NCI-H1417 treated with DMSO at 0.1 percent for 48 hours (cell line): Measurements from ENCODE around the gene CNTNAP2.
A peak's percentile ranks its signal among the peaks of the same experiment; 100 is the strongest.
"Not testable (repeated sequence)": the region's sequence is repeated elsewhere in the genome, so short reads cannot be mapped to it uniquely, and the experiment has no call there.

ENCODE experiments used
- DNase-seq: peaks from one replicate; lab custom pipeline; 2025; lab: John Stamatoyannopoulos, UW

CNTNAP2 gene

GRCh38 chr7:148303295-148304082 is 2186.9 kb downstream of the CNTNAP2 start:
- DNase-seq: no peak

GRCh38 chr7:148304083-148304335 is 2187.4 kb downstream of the CNTNAP2 start:
- no peak for DNase-seq

GRCh38 chr7:148304456-148304855 is 2187.9 kb downstream of the CNTNAP2 start:
- DNase-seq: peak; percentile 27

- DNase-seq: no peak
Observed at GRCh38 chr7:148306759-148307158, 2190.2 kb downstream of the CNTNAP2 start.

GRCh38 chr7:148318102-148318811 is 2201.7 kb downstream of the CNTNAP2 start:
- no peak for DNase-seq

GRCh38 chr7:148318838-148319237 is 2202.2 kb downstream of the CNTNAP2 start:
- no peak for DNase-seq

- no peak for DNase-seq
Observed at GRCh38 chr7:148319316-148319808, 2202.8 kb downstream of the CNTNAP2 start.

- DNase-seq: no peak
Observed at GRCh38 chr7:148325208-148325607, 2208.6 kb downstream of the CNTNAP2 start.

- DNase-seq: no peak
Observed at GRCh38 chr7:148327379-148327778, 2210.8 kb downstream of the CNTNAP2 start.

- no peak for DNase-seq
Observed at GRCh38 chr7:148328906-148329305, 2212.3 kb downstream of the CNTNAP2 start.

- no peak for DNase-seq
Observed at GRCh38 chr7:148330124-148330818, 2213.7 kb downstream of the CNTNAP2 start.

GRCh38 chr7:148330822-148331221 is 2214.2 kb downstream of the CNTNAP2 start:
- DNase-seq: no peak

GRCh38 chr7:148331456-148331855 is 2214.9 kb downstream of the CNTNAP2 start:
- DNase-seq: not testable (repeated sequence)

- no peak for DNase-seq
Observed at GRCh38 chr7:148332191-148333186, 2215.9 kb downstream of the CNTNAP2 start.

- DNase-seq: no peak
Observed at GRCh38 chr7:148334441-148334956, 2217.9 kb downstream of the CNTNAP2 start.

GRCh38 chr7:148334959-148335577 is 2218.5 kb downstream of the CNTNAP2 start:
- peak; percentile 58 for DNase-seq

- DNase-seq: no peak
Observed at GRCh38 chr7:148335790-148336189, 2219.2 kb downstream of the CNTNAP2 start.

GRCh38 chr7:148336411-148336810 is 2219.8 kb downstream of the CNTNAP2 start:
- DNase-seq: no peak

- no peak for DNase-seq
Observed at GRCh38 chr7:148337246-148337965, 2220.8 kb downstream of the CNTNAP2 start.
